OCI-LY7 (cell line): ENCODE data around the gene ATF6B.

ENCODE experiments used
- EZH2phosphoT487 ChIP-seq: fragments of 200-600 bp; sonication (generic); IDR thresholded peaks from 2 replicates; pipeline ENCODE4 v1.6.1; 2018; ENCODE audit warnings: low read depth, borderline replicate concordance, mild to moderate bottlenecking, mixed run types, antibody characterized with exemption, low read length, moderate library complexity, mixed read lengths
- TF ChIP-seq, protein P1 (sequence below): fragments of 200-600 bp; sonication (generic); conservative IDR thresholded peaks from 2 replicates; pipeline ENCODE4 v1.5.1; 2014; ENCODE audit warnings: mild to moderate bottlenecking, antibody characterized with exemption, low read length, moderate library complexity, mixed read lengths

DNA sequence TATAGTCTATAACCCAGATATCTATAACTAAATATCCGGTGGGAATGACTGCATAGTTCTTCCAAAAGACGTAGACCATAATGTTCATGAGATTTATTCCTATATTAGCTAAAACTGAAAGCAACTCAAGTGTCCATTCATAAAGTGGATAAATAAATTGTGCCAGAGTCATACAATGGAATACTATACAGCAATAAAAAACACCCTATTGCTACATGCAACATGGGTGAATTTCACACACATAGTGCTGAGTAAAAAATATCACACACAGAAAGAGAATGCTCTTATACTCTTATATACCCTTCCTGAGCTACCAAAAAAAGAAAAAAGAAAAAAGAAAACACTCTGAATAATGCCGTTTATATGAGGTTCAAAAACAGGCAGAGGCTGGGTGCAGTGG, 25.8 kb downstream of the ATF6B start:
- TF ChIP-seq, protein P1, sequence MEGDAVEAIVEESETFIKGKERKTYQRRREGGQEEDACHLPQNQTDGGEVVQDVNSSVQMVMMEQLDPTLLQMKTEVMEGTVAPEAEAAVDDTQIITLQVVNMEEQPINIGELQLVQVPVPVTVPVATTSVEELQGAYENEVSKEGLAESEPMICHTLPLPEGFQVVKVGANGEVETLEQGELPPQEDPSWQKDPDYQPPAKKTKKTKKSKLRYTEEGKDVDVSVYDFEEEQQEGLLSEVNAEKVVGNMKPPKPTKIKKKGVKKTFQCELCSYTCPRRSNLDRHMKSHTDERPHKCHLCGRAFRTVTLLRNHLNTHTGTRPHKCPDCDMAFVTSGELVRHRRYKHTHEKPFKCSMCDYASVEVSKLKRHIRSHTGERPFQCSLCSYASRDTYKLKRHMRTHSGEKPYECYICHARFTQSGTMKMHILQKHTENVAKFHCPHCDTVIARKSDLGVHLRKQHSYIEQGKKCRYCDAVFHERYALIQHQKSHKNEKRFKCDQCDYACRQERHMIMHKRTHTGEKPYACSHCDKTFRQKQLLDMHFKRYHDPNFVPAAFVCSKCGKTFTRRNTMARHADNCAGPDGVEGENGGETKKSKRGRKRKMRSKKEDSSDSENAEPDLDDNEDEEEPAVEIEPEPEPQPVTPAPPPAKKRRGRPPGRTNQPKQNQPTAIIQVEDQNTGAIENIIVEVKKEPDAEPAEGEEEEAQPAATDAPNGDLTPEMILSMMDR = no peak
- TF ChIP-seq EZH2phosphoT487 = no peak
